K562 (cell line): ENCODE data around the gene SFSWAP. TPM values are rescaled to one million over a fixed set of nuclear protein-coding genes. Genes with fewer than 3 reads are reported as not detected.
A peak's percentile ranks its signal among the peaks of the same experiment; 100 is the strongest.

Experiments
- ADNP ChIP-seq: fragments of 200-800 bp; sonication (Bioruptor generic); IDR thresholded peaks from 2 replicates; pipeline ENCODE4 v1.6.1; 2016; ENCODE audit warnings: missing genetic modification characterization, missing compliant biosample characterization
- BCOR ChIP-seq: fragments of 450-650 bp; IDR thresholded peaks from 2 replicates; pipeline ENCODE4 v1.6.1; 2016
- CGGBP1 ChIP-seq: fragments of 250-450 bp; sonication (Bioruptor Pico); IDR thresholded peaks from 2 replicates; pipeline ENCODE4 v1.9.0; 2021; ENCODE audit warnings: mild to moderate bottlenecking
- E2F1 ChIP-seq: sonication (generic); formaldehyde crosslinking; IDR thresholded peaks from 2 replicates; pipeline ENCODE4 v1.8.1; 2023; ENCODE audit warnings: mild to moderate bottlenecking, missing genetic modification reagents, moderate library complexity
- EP400 ChIP-seq: fragments of 450-650 bp; IDR thresholded peaks from 2 replicates; pipeline ENCODE4 v1.6.1; 2017; ENCODE audit warnings: antibody characterized with exemption, mild to moderate bottlenecking, moderate library complexity
- FOXK2 ChIP-seq, 2 experiments: fragments of 450-650 bp; IDR thresholded peaks in 1 of 2; conservative IDR thresholded peaks in 1 of 2; 2 replicates each; pipeline ENCODE4 v1.6.1; 2016; ENCODE audit warnings: low read depth in 2 of 2, mild to moderate bottlenecking in 1 of 2
- NCOR1 ChIP-seq: fragments of 450-650 bp; IDR thresholded peaks from 2 replicates; pipeline ENCODE4 v1.6.1; 2016; ENCODE audit warnings: mild to moderate bottlenecking, moderate library complexity
- POLR2A ChIP-seq: fragments of 450-650 bp; conservative IDR thresholded peaks from 2 replicates; pipeline ENCODE4 v1.6.1; 2016
- POLR3A ChIP-seq: IDR thresholded peaks from 2 replicates; pipeline ENCODE4 v1.6.1; 2011; ENCODE audit warnings: borderline replicate concordance, mild to moderate bottlenecking, moderate library complexity; ENCODE audit not compliant: insufficient read length, insufficient read depth; ENCODE audit errors: extremely low read depth
- POLR3G ChIP-seq: IDR thresholded peaks from 2 replicates; pipeline ENCODE4 v1.6.1; 2011; ENCODE audit not compliant: insufficient read length, insufficient replicate concordance; ENCODE audit errors: extremely low read depth
- PREB ChIP-seq: sonication (generic); formaldehyde crosslinking; IDR thresholded peaks from 2 replicates; pipeline ENCODE4 v1.8.1; 2023; ENCODE audit warnings: mild to moderate bottlenecking, missing genetic modification reagents
- SREBF2 ChIP-seq: sonication (generic); formaldehyde crosslinking; IDR thresholded peaks from 2 replicates; pipeline ENCODE4 v1.4.0; 2020; ENCODE audit warnings: mild to moderate bottlenecking, missing genetic modification reagents
- TCF3 ChIP-seq: sonication (generic); formaldehyde crosslinking; IDR thresholded peaks from 2 replicates; pipeline ENCODE4 v1.4.0; 2020; ENCODE audit warnings: mild to moderate bottlenecking, missing genetic modification reagents
- ZFP1 ChIP-seq: fragments of 450-650 bp; formaldehyde crosslinking; IDR thresholded peaks from 2 replicates; pipeline ENCODE4 v1.4.0; 2020; ENCODE audit warnings: mild to moderate bottlenecking, mixed read lengths
- ZNF146 ChIP-seq: IDR thresholded peaks from one replicate; pipeline ENCODE4 v1.6.1; 2018; ENCODE audit warnings: missing compliant biosample characterization; ENCODE audit not compliant: unreplicated experiment
- ZNF347 ChIP-seq: fragments of 450-650 bp; formaldehyde crosslinking; IDR thresholded peaks from 2 replicates; pipeline ENCODE4 v1.4.0; 2020; ENCODE audit warnings: low read depth, mild to moderate bottlenecking, moderate library complexity
- ZNF436 ChIP-seq: fragments of 250-450, 450-650 bp; sonication (Bioruptor Pico); formaldehyde crosslinking; IDR thresholded peaks from 2 replicates; pipeline ENCODE4 v1.7.0; 2020; ENCODE audit warnings: mild to moderate bottlenecking
- ZNF778 ChIP-seq: fragments of 450-650 bp; formaldehyde crosslinking; IDR thresholded peaks from 2 replicates; pipeline ENCODE4 v1.4.0; 2020; ENCODE audit warnings: mild to moderate bottlenecking, moderate library complexity
- polyA plus RNA-seq, 8 experiments: library from polyadenylated mRNA; depleted of rRNA in 4 of 8; stranded (reverse) in 5 of 8; unstranded in 3 of 8; fragments of >200 nt; fragmentation: Nextera tagmentation in 2 of 8; fragmentation: Illumina TruSeq in 1 of 8; extraction: Ambion mirVana in 2 of 8; extraction: Trizol in 1 of 8; gene quantifications; 2 replicates each; pipeline versions ENCODE4 v1.2.1 to v1.2.3, GENCODE V29; 2011 to 2014; ENCODE audit warnings: inconsistent platforms in 1 of 8, missing spikeins in 1 of 8
- total RNA-seq, 7 experiments: library from RNA; depleted of rRNA in 6 of 7; stranded (reverse); fragments of >200 nt in 6 of 7; fragmentation: Illumina TruSeq in 2 of 7; extraction: Trizol in 2 of 7; gene quantifications; 2 replicates each; pipeline versions ENCODE4 v1.2.1 to v1.2.3, GENCODE V29; 2011 to 2021; ENCODE audit warnings: low replicate concordance in 1 of 7
- TF ChIP-seq, protein P1 (sequence below), 3 experiments: fragments of 200-800 bp in 1 of 3; sonication (Bioruptor generic) in 1 of 3; sonication (generic) in 1 of 3; formaldehyde crosslinking in 1 of 3; IDR thresholded peaks; 2 replicates each; pipeline versions ENCODE4 v1.6.1 to v1.8.0; 2016 to 2022; ENCODE audit warnings: mild to moderate bottlenecking in 2 of 3, missing compliant biosample characterization in 2 of 3, missing genetic modification characterization in 2 of 3, missing genetic modification reagents in 1 of 3
- TF ChIP-seq, protein P2 (sequence below): sonication (generic); formaldehyde crosslinking; IDR thresholded peaks from 2 replicates; pipeline ENCODE4 v1.8.0; 2022; ENCODE audit warnings: missing genetic modification reagents, mild to moderate bottlenecking, borderline replicate concordance
- TF ChIP-seq, protein P3 (sequence below): fragments of 250-450 bp; sonication (Bioruptor Pico); IDR thresholded peaks from 2 replicates; pipeline ENCODE4 v1.4.0; 2020; ENCODE audit warnings: mild to moderate bottlenecking

SFSWAP gene
- total and polyA plus RNA-seq, 9 of the 15 experiments (the other 6 are each of a cell fraction or from before 2014, with no cell fraction given) = 2.4 to 60.4 (median 32.6) TPM

GRCh38 chr12:131710464-131711457 lies at the start of gene SFSWAP (continued):
- TF ChIP-seq, protein P1, sequence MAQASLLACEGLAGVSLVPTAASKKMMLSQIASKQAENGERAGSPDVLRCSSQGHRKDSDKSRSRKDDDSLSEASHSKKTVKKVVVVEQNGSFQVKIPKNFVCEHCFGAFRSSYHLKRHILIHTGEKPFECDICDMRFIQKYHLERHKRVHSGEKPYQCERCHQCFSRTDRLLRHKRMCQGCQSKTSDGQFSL (CRISPR knock-in tag; IDR thresholded peaks at IDR 0.05) = peak; percentile 63; the same call in 1 of the 2 replicates
- TF ChIP-seq, protein P1 (tag; IDR thresholded peaks at IDR 0.05) = no peak
- peak; percentile 84 for TF ChIP-seq E2F1 (CRISPR knock-in tag)
- peak; percentile 97 for TF ChIP-seq EP400
- 0 out of 2 replicates have a peak, but pooled peaks have one; percentile 8 for TF ChIP-seq BCOR
- TF ChIP-seq ZNF146 (CRISPR knock-in tag) = no peak
- TF ChIP-seq, protein P2, sequence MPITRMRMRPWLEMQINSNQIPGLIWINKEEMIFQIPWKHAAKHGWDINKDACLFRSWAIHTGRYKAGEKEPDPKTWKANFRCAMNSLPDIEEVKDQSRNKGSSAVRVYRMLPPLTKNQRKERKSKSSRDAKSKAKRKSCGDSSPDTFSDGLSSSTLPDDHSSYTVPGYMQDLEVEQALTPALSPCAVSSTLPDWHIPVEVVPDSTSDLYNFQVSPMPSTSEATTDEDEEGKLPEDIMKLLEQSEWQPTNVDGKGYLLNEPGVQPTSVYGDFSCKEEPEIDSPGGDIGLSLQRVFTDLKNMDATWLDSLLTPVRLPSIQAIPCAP = no peak
- TF ChIP-seq POLR3G = no peak
- no peak for TF ChIP-seq ZFP1 (CRISPR knock-in tag)
- TF ChIP-seq POLR2A = peak; percentile 90
- TF ChIP-seq FOXK2 (conservative IDR thresholded peaks at IDR 0.05 in 1 of 2, IDR thresholded peaks at IDR 0.05 in 1 of 2; ENCODE audit: low read depth in 2 of 2) = peak in 1 of 2 experiments; percentile 47; a peak in 2 of 4 replicates
- TF ChIP-seq TCF3 = no peak
- no peak for TF ChIP-seq ZNF436 (CRISPR knock-in tag)
- no peak for TF ChIP-seq ZNF347
- peak; percentile 49 for TF ChIP-seq NCOR1
- no peak for TF ChIP-seq POLR3A
- no peak for TF ChIP-seq ZNF778
- peak; percentile 15; the same call in 1 of the 2 replicates for TF ChIP-seq CGGBP1
- TF ChIP-seq SREBF2 (CRISPR knock-in tag) = no peak
- TF ChIP-seq, protein P3, sequence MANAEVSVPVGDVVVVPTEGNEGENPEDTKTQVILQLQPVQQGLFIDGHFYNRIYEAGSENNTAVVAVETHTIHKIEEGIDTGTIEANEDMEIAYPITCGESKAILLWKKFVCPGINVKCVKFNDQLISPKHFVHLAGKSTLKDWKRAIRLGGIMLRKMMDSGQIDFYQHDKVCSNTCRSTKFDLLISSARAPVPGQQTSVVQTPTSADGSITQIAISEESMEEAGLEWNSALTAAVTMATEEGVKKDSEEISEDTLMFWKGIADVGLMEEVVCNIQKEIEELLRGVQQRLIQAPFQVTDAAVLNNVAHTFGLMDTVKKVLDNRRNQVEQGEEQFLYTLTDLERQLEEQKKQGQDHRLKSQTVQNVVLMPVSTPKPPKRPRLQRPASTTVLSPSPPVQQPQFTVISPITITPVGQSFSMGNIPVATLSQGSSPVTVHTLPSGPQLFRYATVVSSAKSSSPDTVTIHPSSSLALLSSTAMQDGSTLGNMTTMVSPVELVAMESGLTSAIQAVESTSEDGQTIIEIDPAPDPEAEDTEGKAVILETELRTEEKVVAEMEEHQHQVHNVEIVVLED = peak; percentile 89
- no peak for TF ChIP-seq PREB (CRISPR knock-in tag)
- no peak for TF ChIP-seq ADNP
